ENCODE results near the gene CCDC33.

CCDC33 gene

DNA sequence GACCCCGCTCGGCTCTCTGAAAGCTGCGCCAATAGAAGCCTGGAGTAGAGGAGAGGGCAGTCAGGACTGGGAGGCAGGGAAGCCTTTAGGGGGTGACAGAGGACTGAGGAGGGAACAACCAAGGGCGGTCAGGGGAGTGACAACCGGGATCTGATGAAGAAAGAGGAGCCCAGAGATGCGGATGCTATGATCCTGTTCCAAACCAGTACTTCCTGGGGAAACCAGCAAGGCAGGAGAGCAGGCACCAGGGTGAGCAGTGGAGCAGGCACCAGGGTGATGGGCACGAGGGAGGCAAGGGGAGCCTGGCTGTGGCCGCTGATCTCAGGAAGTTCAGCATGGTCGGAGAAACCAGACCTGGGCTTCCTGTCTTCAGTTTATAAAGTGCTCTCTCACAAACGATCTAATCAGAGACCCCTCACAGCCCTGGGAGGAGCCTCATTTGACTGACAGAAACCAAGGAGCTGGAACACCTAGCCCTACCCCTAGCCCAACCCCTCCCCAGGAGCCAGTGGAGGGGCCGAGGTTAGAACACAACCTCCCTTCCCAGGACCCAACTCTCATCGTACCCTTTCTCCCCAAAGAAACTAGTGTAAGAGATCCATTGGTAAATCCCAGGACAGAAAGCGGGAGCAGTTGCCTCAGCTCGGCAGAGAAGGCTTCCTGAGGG, 34.9 kb downstream of the CCDC33 start:
- Histone ChIP-seq H3K4me2 (ENCODE audit: low read length) (no peak overlapping the region), H3K27ac (no peak overlapping the region), H3K79me2 (no peaks in the 10 kb centered on the region), H3K36me3 (ENCODE audit: control insufficient read depth, insufficient read depth, low read length) (no peaks in the 10 kb centered on the region), H3K4me3 (ENCODE audit: low read depth, low read length) (no peak overlapping the region), H3K27me3 (ENCODE audit: control insufficient read depth, insufficient read depth, low read length) (no peaks in the 10 kb centered on the region), H3K9ac (no peak overlapping the region), H3K9me3 (ENCODE audit: control insufficient read depth, low read length) (no peaks in the 10 kb centered on the region), H3K4me1 (no peaks in the 10 kb centered on the region), H2AFZ (no peak overlapping the region)
- TF ChIP-seq CTCF (IDR thresholded peaks at IDR 0.05), result no peak

DNA sequence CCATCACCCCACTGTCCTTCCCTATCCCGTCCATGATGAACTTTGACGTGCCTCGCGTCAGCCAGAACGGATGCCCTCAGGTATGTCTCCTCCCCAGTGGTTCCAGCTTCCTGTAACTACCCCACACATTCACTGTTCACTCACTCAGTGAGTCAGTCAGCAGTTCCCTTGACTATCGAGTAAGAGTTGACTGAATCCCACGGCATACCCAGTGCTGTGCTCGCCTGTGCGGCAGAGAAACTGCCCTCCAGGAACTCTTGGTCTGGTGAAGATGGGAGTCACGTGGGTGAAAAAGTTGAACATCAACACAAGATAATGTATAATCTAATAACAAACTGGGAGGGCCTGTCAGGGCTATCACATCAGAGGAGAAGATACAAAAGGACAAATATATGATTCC, 36.7 kb downstream of the CCDC33 start:
- H3K4me2 ChIP-seq (ENCODE audit: low read length), result no peak overlapping the region
- H2AFZ ChIP-seq, result no peak overlapping the region
- H3K27ac ChIP-seq, result no peak overlapping the region
- no peaks in the 10 kb centered on the region for H3K27me3 ChIP-seq (ENCODE audit: control insufficient read depth, insufficient read depth, low read length)
- no peak for TF ChIP-seq CTCF (IDR thresholded peaks at IDR 0.05)
- no peaks in the 10 kb centered on the region for H3K36me3 ChIP-seq (ENCODE audit: control insufficient read depth, insufficient read depth, low read length)
- H3K4me1 ChIP-seq, result no peaks in the 10 kb centered on the region
- H3K9me3 ChIP-seq (ENCODE audit: control insufficient read depth, low read length), result no peaks in the 10 kb centered on the region
- H3K79me2 ChIP-seq, result no peaks in the 10 kb centered on the region
- no peak overlapping the region for H3K9ac ChIP-seq
- H3K4me3 ChIP-seq (ENCODE audit: low read depth, low read length), result no peak overlapping the region

- Histone ChIP-seq H3K9me3 (ENCODE audit: control insufficient read depth, low read length) (no peaks in the 10 kb centered on the region), H3K36me3 (ENCODE audit: control insufficient read depth, insufficient read depth, low read length) (no peaks in the 10 kb centered on the region)
- TF ChIP-seq CTCF (IDR thresholded peaks at IDR 0.05), result no peak
Observed at GRCh38 chr15:74274470-74275038, 38.4 kb downstream of the CCDC33 start.

GRCh38 chr15:74275957-74276356, 39.8 kb downstream of the CCDC33 start:
- no peak overlapping the region for H2AFZ ChIP-seq
- no peaks in the 10 kb centered on the region for H3K27me3 ChIP-seq (ENCODE audit: control insufficient read depth, insufficient read depth, low read length)
- no peak overlapping the region for H3K4me3 ChIP-seq (ENCODE audit: low read depth, low read length)
- no peak overlapping the region for H3K27ac ChIP-seq
- H3K4me1 ChIP-seq, result no peaks in the 10 kb centered on the region
- no peak for TF ChIP-seq CTCF (IDR thresholded peaks at IDR 0.05)
- no peaks in the 10 kb centered on the region for H3K79me2 ChIP-seq
- no peaks in the 10 kb centered on the region for H3K36me3 ChIP-seq (ENCODE audit: control insufficient read depth, insufficient read depth, low read length)
- no peak overlapping the region for H3K4me2 ChIP-seq (ENCODE audit: low read length)
- H3K9me3 ChIP-seq (ENCODE audit: control insufficient read depth, low read length), result no peaks in the 10 kb centered on the region
- H3K9ac ChIP-seq, result no peak overlapping the region

More at GRCh38 chr15:74274470-74275038, 38.4 kb downstream of the CCDC33 start:
- Histone ChIP-seq H3K79me2 (no peaks in the 10 kb centered on the region), H2AFZ (no peak overlapping the region), H3K27ac (no peak overlapping the region), H3K4me2 (ENCODE audit: low read length) (no peak overlapping the region), H3K9ac (no peak overlapping the region), H3K4me3 (ENCODE audit: low read depth, low read length) (no peak overlapping the region), H3K4me1 (no peaks in the 10 kb centered on the region), H3K27me3 (ENCODE audit: control insufficient read depth, insufficient read depth, low read length) (no peaks in the 10 kb centered on the region)

DNA sequence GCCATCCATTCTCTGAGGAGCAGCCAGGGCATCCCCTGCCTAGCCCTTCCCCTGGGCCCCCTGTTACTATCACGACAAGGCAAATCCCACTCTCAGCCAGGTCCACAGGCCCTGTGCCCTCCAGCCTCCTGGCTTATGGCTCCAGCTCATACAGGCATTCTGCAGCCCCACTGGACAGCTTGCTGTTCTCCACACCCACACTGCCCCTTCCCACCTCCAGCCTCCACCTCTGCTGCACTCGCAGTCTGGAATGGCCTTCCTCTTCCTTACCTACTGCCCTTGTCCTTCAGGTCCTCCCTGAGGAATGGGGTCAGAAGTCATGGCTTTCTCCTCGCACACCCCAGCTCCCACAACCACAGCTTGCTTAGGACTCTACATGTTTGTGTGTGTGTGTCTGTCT, 40.4 kb downstream of the CCDC33 start:
- no peak overlapping the region for H3K27ac ChIP-seq
- no peaks in the 10 kb centered on the region for H3K4me1 ChIP-seq
- no peaks in the 10 kb centered on the region for H3K9me3 ChIP-seq (ENCODE audit: control insufficient read depth, low read length)
- H3K9ac ChIP-seq, result no peak overlapping the region
- H3K27me3 ChIP-seq (ENCODE audit: control insufficient read depth, insufficient read depth, low read length), result no peaks in the 10 kb centered on the region
- H3K4me2 ChIP-seq (ENCODE audit: low read length), result no peak overlapping the region
- H3K4me3 ChIP-seq (ENCODE audit: low read depth, low read length), result no peak overlapping the region
- H3K36me3 ChIP-seq (ENCODE audit: control insufficient read depth, insufficient read depth, low read length), result no peaks in the 10 kb centered on the region
- TF ChIP-seq CTCF (IDR thresholded peaks at IDR 0.05), result no peak
- no peak overlapping the region for H2AFZ ChIP-seq
- H3K79me2 ChIP-seq, result no peaks in the 10 kb centered on the region

Measured in parathyroid adenoma (tissue), 2 donors.